Dermis microvascular lymphatic vessel endothelial cell (primary cell): Measurements from ENCODE around the gene ZIC5. TPM values are rescaled to one million over a fixed set of nuclear protein-coding genes. Genes with fewer than 3 reads are reported as not detected.

Experiments
- DNase-seq, 2 donors: peaks; one replicate each; pipeline versions ENCODE4 v3.0.0 to v3.0.0-alpha.2; 2010; ENCODE audit warnings: low read depth in 2 of 2
- total RNA-seq: library from RNA; depleted of rRNA; stranded (reverse); fragments of >200 nt; gene quantifications from 2 replicates; pipeline ENCODE4 v1.2.1, GENCODE V29; 2014

ZIC5 gene
- total RNA-seq, 1 donor from 2014 or later, result under 0.01 TPM

DNA sequence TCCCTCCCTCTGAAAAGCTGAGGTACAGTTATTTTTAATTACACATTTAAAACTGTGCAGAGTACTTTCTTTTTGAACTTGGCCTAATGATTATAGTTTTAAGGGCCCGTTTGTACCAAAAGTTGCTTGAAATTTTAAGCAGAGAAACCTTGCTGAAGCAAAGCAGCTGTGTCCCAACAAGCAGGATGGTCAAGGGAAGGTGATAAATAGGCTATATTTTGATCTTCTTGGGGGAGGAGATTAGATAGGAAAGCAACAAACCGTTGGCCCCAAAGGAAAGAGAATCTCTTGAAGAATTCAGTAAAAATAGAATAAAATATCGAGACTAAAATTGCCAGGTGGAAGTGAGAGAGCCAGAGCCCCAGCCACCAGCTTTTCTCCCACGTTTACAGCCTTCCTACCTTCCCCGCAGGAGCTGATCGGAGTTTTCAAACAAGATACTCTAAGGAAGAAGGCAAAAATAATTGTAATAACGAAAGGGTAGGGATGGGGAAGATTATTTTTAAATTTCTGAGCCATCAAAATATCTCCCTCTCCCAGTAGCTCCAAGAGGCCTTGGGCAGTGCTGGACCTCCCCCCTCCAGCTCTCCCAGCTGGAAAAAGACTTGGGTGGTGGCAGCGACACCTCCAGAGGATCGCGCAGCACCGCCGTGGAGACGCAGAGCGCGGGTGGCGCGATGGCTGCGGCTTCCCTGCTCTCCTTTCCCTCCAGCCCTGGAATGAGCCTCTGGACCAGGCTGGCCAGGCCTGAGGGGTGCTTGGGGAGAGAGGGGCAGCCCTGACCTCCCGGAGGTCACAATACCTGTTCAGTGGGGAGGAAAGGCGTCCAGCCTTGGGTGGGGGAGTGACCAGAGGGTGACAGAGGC is 15.8 kb upstream of the ZIC5 start:
- no peak for DNase-seq

DNA sequence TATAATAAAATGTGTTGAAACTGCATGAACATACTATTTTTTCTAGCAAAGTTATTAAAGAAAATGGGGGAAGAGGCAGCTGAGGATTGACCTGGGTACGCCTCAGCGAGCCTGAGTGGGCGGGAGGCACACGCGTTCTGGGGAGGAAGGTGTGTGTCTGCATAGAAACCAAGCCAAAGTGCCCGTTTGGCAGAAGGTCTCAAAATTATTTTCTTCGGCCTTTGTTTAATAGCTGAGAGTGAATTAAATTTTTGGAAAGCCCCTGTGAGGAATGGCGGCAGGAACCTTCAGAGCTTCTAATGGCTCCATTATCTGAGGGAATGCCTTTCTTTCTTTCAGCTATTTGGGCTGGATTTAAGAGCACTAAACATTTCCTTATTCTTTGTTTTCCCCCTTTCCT is 15.2 kb upstream of the ZIC5 start:
- DNase-seq, result no peak

DNA sequence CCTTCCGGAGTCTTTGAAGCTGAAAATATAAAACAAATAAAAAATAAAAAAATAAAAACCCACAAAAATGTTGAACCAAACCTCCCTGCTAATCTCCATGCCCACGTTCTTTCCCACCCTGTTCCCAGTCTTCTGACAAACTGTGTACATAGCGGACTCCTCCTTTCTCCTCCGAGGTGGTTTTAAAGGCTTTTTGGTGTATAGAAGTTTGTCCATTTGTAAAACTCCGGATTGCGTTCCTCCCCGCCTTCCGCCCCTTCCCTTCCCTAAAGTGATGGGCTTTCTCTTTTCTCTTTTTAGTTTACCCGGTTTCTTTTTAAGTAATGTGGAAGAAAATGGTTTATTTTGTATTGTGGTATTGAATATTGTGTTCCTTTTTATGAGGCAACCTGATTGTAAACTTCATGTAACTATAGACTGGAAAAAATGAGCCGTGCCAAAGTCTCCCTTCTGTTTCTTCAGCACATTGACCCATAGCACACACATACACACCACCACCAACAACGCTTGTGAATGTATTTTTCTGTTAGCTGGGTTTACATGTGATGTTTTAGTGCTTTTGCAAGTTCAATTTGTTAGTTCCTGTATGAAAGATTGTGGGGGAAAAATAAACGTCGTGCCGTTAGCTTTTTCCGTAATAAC is 14.4 kb upstream of the ZIC5 start:
- no peak for DNase-seq

DNA sequence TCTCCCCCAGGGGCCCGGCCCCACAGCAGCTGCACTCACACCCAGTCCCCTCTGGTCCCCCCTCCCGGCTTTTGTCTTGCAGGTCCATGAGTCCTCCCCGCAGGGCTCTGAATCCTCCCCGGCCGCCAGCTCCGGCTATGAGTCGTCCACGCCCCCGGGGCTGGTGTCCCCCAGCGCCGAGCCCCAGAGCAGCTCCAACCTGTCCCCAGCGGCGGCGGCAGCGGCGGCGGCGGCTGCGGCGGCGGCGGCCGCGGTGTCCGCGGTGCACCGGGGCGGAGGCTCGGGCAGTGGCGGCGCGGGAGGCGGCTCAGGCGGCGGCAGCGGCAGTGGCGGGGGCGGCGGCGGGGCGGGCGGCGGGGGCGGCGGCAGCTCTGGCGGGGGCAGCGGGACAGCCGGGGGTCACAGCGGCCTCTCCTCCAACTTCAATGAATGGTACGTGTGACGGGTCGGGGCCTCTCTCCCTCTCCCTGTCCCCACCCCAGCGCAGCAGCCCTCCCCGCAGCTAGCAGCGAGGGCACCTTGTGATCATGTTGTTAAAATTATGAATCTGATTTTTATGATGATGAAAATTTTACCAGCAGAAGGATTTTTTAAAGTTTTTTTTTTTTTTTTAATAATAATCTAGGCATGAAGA is 13.8 kb upstream of the ZIC5 start:
- no peak for DNase-seq

DNA sequence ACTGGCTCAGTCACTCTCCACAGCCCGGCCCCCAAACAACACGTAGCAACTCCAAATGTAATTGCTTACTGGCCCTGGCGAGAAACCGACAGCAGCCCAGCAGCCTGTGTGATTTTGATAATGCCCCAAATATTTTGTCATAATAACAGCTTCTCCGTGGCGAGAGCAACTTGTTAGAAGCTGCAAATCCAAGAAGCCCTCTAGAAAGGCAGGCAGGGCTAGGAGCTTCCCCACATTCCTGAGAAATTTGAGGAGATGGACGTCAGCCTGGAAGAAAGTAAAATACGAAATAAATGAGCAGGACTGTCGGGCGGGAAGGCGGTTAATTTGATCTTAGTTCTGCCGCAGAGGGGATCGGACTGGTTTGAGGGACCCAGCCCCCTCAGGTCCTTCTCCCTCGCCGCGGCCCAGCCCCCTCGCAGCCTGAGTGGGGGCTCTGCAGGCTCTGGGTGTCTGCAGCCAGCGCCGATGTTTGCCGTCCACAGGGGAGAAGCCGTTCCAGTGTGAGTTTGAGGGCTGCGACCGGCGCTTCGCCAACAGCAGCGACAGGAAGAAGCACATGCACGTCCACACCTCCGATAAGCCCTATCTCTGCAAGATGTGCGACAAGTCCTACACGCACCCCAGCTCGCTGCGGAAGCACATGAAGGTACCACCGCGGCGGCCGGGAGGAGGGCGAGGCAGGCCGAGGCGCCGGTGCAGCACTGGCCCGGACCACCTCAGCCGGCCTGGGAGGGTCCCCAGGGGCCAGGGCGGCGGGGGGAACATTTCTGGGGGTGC is 13.1 kb upstream of the ZIC5 start:
- no peak for DNase-seq

DNA sequence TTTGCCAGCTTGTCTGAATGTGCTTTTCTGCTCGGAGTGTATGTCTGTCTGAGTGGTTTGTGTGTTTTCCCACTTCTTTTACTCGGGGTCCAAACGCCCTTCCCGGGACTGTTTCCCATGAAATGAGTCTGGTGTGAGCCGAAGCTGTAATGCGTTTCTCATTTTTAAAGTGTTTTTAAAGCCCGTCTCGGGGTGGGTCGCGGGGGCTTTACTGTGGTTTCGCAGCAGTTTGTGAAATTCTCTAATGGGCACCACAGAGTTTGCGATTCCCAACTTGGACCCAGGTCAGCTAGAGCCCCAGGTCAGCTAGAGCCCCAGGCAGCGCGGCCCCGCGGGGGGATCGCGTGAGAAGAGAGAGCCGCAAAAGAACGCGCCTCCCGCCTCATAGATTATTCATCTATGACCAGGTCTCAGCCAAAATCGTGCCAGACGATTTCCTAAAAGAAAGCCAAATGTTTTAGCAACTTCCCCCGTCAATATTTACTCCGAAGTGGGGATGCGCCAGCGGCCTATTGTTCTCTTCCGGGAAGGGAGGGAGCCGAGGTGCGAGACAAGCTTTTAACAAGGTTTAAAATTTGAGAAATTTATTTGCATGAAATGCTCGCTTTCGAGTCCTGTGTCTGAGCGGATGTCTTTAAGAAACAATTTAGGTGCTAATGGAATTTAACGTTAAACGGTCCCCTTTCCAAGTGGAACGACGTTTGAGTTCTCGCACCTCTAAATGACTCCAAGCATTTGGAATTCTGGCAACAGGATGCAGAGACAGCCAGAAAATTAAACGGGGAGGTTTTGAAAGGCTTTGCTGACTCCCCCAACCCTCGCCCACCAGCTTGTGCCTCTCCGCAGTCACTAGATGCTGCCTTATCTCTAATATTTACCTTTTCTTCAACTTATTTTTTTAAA is 12.2 kb upstream of the ZIC5 start:
- DNase-seq, result no peak

DNA sequence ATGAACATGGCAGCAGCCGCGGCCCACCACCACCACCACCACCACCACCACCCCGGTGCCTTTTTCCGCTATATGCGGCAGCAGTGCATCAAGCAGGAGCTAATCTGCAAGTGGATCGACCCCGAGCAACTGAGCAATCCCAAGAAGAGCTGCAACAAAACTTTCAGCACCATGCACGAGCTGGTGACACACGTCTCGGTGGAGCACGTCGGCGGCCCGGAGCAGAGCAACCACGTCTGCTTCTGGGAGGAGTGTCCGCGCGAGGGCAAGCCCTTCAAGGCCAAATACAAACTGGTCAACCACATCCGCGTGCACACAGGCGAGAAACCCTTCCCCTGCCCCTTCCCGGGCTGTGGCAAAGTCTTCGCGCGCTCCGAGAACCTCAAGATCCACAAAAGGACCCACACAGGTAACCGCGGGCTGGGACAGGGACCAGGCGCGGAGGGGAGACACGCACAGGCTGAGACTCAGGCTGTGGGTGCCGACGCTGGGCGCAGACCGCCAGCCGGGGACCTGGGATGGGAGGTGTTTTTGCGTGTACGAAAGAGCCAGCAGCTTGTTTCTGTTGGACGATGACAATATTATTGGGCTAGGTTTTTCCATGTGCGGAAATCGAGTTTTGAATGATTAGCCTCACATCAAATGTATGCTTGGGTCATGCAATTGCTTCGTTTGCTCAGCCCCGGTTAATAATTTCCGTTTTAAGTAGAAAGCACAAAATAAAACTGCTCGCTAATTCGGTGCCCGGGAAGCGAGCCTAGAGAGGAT is 11.3 kb upstream of the ZIC5 start:
- peak in 1 of 2 donors; percentile 15 for DNase-seq

DNA sequence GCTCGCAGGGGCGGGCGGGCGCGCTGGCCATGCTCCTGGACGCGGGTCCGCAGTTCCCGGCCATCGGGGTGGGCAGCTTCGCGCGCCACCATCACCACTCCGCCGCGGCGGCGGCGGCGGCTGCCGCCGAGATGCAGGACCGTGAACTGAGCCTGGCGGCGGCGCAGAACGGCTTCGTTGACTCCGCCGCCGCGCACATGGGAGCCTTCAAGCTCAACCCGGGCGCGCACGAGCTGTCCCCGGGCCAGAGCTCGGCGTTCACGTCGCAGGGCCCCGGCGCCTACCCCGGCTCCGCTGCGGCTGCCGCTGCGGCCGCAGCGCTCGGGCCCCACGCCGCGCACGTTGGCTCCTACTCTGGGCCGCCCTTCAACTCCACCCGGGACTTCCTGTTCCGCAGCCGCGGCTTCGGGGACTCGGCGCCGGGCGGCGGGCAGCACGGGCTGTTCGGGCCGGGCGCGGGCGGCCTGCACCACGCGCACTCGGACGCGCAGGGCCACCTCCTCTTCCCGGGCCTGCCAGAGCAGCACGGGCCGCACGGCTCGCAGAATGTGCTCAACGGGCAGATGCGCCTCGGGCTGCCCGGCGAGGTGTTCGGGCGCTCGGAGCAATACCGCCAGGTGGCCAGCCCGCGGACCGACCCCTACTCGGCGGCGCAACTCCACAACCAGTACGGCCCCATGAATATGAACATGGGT is 10.6 kb upstream of the ZIC5 start:
- DNase-seq, result peak in 1 of 2 donors; percentile 38

DNA sequence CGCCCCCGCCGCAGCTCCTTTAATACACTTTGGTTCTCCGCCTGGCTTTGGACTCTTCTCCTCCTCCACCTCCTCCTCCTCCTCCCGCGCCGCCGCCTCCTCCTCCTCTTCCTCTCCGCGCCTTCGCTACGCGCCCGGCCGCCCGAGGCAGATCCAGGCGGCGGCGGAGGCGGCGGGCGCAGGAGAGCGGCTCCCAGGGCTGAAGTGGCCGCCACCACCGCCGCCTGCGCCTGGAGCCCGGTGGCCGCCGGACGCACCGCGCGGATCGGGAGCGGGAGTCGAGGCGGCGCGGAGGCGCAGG is 10.1 kb upstream of the ZIC5 start, which contains the start of gene ZIC2:
ZIC2 (plus strand) TSS at position 50 of the 301 bp plus-strand sequence. CDS start 281 bp downstream, outside the sequence.
- no peak for DNase-seq

DNA sequence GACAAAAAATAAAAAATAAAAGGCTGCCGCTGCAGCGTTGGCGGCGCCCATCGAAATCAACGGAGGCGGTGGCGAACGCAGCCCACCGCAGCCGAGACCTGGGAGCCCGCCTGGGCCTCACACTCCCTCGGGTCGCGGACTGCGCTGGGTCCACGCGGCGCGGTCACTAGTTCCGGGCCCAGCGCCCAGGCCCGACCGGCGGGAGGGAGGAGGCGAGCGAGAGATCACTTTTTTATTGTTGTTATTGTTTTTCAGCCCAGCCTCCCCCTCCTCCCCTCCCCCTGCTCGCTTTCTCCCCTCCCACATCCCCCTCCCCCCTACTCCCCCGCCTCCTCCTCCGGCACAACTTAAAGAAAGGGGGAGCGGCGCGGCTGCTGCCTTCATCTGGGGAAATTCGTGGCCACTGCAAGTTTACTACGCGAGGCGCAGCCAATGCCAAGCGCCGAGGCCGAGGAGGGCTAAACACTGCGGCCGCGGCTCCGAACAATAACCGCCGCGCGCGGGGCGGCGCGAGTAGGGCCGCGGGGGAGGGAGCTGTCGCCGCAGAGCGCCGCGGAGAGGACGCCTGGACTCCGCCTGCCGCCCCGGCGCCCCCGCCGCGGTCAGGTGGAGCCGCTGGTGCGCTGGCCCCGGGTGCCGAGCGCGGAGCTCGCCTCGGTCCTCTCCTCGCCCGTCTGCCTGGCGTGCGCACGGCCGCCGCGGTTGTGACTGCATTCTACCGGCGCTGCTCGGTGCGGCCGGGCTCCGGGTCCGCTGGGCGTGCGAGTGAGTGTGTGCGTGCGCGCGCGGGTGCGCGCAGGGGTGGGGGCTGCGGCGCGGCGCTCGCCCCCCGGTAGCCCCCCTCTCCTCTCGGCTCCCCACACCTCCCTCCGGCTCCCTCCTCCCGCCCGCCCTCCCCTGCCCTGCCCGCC is 9.5 kb upstream of the ZIC5 start:
- peak in 1 of 2 donors; percentile 54 for DNase-seq

DNA sequence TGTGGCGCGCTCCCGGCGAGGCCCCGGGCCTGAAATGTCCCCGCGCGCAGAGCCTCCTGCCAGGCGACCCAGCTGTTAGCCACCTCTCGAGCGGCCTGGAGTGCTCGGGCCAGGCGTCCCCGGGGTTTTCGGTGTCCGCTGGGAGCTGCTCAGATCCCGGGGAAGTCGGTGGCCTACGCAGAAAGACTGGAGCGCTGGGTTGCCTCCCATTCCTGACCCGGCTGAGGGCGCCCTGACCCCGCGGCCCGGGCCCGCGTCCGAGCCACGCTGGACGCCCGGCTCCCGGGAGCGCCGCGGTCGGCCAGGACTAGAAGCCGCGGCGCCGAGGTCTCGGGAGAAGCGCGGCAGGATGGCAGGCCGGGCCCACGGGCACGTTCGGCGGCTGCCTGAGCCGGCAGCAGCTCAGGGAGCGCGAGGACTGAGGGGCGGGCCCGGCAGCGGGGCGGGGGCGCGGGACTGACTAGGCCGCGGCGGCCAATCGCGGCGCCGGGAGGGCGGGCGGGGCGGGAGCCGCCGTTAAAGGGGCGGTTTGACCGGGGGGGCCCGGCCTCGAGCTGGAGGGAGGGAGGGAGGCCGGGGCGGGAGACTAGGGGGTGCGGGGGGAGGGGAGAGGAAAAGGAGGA is 8.7 kb upstream of the ZIC5 start:
- peak; percentile 38 to 87 for DNase-seq

DNA sequence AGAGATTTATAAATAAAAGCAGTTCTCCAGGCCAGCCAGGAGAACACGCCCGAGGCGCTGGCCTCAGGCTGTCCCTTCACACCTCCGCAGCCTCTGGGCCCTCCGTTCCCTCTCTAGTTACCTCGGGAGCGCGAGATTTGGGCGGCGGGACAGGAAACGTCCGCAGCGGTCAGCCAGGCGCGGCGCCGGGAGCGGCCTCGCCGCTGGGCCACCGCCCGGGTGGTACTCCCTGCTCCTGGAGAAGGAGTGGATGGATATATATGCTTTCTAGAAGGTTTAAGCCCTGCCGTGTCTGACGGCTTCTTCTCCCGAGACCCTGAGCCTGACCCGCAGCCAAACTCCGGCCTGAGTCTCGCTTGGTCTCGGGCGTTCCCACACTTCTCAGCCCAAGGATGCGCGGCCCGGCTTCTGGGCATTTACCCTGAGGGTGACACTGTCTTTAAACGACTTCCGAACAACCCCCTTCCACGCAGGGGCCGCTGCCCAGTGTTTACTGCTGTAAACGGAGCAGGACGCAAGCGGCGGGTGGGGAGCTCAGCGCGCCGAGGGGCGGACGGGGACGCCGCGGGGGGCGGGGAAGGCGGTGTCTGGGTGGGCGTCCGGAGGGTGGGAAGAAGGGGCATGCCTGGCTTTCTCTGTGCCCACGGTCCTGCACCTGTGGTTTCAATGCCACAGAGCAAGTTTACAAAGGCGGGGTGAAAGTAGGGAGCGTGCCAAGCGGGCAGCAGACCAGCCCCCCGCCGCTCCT is 8.1 kb upstream of the ZIC5 start:
- no peak for DNase-seq

DNA sequence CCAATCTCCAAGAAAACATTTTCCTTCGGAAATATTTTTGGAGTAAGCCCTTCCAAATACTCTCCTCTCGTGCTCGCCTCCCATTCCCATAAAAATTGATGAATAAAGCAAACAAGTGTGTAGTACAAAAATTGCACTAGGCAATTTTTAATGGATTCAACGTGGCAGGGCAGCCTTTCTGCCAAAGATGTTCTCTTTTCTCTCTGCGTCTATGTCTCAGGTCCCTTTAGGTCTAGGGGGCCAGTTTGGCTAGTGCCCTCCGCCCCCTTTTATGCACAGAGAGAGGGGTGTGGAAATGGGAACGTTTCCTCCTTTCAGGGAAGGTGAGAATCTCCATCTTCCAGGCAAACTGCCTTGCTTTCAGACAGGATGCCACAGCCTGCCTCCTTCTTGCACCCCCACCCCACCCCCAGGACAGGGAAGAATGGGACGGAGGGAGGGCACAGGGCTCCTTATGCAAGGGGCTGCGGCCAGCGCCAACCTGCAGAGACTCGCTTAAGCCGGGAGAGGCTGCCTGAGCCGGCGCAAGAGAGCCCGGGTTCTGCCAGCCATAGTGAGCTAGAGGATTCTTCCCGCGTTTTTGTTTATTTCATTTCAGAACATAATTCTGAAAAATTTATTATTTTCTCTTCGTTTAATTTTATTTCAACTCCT is 7.4 kb upstream of the ZIC5 start:
- DNase-seq, result no peak

DNA sequence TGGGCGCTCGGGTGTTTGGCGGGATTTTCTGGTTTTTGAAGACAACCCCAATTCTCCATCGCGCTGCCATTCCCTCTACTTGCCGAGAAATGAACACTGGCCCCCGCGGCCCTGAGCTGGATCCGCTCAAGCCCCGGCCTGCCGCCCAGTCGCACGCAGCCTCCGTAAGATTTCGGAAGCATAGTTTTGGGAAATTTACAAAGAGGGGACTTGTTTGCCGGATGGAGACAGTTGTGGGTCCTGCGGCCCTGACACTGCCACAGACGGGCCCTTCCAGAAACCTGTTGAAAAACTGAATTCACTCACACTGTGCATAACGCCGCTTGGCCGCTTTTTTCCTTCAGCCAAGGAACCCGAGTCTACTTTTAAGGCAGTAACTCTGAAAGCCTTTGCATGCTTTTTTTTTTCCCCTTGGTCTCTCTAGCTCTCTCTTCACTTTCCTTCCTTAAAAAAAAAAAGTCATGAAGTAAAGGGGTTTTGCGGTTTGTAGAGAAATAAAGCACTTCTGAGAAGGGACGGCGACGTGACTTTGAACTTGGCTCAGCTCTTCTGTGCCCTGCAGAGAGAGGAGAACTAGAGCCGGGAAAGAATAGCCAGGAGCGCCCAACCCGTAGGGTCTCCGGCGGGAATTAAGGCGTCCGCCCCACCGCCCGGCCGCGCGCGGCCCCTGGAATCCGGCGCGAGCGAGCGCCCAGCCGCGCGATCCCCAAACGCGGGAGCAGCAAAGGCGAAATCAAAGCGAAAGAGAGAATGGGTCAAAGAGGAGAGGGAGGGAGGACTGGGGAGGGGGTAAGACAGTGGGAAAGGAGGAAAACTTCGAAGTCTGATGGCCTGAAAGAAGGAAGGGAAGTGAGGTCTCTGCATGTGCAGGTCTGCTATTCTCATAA is 6.6 kb upstream of the ZIC5 start:
- DNase-seq, result no peak

DNA sequence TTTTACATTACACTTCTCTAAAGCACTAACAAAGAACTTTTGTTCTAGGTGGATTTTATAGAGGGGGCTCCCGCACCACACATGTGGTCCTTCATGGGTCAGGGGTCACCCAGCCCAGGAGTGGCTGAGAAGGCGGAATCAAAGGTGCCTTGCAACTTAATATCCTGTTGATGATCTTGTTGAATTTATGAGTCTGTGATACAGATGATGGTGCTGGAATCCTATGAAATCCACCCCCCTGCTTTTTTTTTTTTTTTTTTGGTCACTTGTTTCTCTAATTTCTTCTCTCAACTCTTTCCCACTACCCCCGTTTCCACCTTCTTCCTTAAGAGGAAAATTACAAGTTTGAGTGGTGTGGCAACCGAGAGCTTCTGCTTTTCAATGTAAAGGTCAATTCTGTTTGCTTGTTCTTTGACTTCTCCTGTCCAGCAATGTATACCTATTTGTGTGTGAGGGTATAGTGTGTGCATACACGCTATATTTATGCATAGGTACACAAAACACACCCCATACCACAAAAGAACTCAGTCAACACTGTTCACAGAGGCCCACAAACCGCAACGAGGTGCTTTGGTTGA is 5.9 kb upstream of the ZIC5 start:
- no peak for DNase-seq
